Glomerular visceral epithelial cell (primary cell): ENCODE data around the gene FHIT.
"Not testable (repeated sequence)": the region's sequence is repeated elsewhere in the genome, so short reads cannot be mapped to it uniquely, and the experiment has no call there.

ENCODE experiments used
- DNase-seq: peaks from one replicate; pipeline ENCODE4 v3.0.0-alpha.2; 2016; ENCODE audit errors: extremely low spot score

Gene FHIT

DNA sequence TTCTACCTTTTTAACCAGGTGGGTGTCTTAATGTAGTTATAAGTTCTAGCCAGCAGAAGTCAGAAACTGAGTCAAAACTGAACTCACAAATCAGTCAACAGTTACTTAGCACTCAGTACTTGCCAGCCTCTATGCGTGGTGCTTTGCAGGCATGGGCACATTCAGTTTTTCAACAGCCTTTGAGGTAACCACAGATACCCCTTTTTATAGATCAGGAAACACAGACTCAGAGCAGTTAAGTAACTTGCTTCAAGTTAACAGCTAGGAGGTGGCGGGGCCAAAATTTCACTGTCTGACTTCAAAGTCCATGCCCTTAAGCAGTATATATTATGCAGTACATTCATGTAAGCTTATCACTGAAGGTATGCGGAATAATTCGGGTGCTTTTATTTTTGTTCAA, 139.4 kb downstream of the FHIT start:
- DNase-seq = no peak

DNA sequence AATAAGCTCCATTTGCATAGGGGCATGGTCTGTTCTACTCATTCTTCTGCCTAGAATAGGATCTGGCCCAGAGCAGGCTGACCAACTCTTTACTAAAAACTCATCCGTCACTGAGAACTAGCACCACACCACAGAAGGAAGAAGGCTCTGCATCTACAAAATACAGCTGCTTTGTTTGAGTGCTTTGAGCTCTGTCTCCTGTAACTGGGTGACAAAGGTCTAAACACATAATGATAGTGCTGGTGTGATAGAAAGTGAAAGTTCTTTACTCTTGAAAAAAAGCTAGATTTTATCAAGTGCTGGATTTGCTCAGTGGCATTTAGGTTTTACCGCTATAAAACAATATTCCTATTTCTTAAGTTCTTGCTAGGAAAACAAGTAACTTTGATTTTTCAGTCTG, 140.7 kb downstream of the FHIT start:
- no peak for DNase-seq

DNA sequence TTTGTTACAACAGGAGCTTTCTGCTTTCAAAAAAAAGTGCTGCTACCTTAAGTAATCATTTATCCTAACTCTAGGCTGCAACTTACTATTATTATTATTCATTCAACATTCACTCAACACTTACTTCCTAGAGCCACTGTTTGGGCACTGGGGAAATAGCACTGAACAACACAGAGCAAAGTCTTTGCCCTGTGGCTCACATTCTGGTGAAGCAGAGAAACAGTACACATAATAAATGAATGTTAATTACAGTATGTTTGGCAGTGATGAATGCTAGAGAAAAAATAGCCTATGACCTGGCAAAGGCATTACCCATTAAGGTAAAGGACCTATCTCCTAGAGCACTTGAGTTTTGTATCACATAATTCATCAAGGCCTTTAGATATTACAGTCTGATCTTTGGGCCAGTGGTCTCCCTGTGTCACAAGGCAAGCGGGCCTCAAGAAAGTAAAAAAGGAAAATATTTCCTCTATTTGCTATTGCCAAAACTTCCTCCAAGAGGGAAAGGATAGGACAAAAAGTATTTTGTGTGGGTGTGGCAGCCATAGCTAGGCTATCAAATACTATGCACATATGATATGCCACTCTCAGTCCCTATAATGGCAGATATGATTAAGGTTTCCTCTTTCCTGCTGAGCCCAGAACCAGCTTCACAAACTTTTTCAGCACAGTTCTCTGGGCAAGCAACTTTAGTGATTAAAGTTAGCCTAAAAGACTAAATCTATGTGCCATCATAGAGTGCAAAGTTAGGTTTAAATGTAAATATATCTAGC, 142.8 kb downstream of the FHIT start:
- DNase-seq = no peak

DNA sequence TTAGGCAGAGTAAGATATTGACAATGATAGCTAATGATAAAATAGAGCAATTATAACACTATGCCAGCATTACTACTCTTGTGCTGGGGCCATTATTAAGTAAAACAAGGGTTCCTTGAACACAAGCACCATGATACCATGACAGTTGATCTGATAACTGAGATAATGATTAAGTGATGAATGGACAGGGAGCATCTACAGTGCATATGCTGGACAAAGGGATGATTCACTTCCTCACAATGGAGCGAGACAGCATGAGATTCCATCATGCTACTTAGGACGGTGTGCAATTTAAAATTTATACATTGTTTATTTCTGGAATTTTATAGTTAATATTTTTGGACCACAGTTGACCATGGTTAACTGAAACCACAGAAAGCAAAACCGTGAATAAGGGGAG, 156.6 kb downstream of the FHIT start:
- DNase-seq = peak; percentile 11

DNA sequence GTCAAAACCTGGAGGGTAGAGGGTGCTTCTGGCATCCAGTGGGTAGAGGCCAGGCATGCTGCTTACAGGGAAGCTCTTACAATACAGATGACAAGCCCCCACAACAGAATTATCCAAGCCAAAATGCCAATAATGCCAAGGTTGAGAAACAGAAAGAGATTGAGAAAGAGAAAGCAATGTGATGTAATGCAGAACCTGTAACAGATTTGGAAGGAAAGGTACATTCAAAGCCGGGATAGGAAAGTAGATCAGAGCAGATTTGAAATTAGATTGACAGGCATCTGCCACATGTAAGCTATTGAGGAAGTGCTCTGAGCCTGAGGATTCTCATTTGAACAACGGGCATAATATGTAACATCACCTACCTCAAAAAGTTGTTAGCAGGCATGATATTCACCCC, 157.9 kb downstream of the FHIT start:
- DNase-seq = no peak

DNA sequence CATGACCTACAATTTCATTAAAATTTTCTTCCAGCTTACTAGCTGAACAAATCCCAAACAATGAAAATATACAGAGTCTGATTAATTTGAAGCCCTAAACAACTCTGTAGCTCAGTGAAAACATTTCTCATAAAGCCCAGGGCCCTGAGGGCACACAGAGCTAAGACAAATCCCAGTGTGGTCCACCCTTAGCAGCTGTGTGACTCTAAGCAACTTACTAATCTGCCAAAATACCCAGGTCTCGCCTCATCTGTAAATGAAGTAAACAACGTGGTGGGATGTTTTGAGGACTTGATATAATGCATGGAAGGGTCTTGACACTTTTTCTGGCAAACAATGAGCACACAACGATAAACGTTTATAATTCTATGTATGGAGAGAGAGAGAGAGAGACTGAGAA, 158.4 kb downstream of the FHIT start:
- no peak for DNase-seq

DNA sequence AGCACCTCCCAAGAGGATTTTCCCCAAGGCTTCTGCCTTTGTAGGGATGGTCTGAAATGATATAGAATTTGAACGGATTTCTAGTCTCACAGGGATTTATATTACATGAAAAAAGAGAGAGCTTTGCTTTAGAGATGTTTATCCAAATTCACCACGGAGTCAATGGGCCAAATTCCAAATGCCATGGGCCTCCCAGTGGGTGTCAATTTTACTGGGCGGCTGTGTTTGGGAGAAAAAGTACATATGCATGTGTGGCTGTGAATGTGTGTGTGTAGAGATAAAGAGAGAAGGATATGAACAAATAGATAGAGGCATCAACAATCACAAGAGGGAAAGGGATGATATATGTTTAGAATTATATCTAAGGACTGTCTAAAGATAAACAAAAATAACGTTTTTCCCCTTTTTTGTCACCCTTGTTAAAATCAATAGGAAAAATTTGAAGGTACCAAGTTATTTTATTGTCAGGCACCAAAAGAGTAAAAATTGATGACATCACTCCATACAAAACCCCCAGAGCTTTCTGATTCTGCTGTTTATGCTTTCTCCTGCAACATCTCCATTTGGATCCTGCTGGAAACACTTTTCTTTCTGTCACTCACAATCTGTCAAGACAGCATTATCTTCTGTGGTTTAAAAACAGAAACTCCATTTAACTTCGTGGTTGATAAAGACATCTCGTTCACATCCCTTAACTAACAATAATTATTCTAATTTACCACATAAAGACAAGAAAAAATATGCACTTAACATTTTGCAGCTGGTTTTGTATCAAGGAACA, 160.7 kb downstream of the FHIT start:
- DNase-seq = no peak

DNA sequence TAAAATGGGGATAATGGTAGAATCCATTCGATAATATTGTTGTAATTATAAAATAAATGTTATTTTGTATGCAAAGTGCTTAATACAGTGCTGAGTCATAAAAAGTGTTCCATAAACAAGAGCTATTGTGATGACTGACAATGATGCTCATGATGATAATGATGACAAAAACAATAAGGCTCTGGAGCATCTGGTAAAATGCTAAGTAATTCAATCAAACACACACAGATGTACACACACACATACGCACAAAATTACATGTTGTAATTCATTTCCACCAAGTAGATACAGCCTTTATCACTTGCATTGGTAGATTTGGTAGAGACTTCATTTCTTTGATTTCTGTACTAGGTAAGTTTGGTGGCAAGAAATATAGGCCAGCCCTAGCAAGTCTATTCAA, 163.8 kb downstream of the FHIT start:
- DNase-seq = no peak

DNA sequence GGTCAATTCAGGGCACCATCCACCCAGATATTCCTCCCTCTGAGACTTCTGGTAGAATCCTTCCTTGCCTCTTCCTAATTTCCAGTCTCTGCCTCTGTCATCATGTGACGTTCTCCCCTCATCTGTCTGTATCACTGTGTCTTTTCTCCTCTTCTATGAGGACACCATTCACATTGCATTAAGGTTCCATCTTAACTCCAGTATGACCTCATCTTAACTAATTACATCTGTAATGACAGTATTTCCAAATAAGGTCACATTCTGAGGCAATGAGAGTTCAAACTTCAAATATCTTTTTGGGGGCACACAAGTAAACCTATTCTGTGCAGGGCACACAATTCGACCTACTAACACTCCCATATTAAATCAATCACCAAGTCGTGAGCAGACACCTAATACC, 169.7 kb downstream of the FHIT start:
- DNase-seq = no peak

DNA sequence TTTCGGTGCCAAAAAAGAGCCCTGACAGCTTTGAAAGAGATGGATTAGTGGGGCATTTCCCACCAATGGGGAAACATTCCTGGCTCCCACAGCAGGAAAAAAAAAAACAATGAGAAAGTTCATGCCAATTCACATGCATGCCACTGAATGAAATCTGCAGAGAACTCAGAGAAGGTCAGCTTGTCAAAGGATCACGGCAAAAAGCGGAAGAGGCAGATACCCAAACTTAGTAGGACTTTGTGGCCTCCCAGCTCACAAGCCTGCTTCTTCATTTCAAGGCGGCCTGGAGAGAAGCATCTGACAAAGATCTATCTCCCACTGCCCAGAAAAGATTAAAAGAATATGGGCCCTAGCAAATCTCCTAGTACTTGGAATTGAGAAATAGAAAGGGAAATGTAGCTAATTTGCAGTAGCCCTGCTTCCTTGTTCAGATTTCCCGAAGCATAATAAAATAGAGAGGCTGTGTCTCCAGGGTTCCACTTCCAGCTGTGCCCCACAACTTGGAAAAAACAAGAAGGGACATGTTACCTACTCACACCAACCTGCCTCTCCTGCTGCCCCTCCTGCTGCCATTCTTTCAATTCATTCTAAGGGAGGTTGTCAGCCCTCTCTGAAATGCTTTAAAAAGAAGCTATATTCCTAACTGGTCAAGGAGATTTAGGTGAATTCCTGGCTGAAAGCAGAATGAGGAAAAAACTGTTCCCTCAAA, 170.4 kb downstream of the FHIT start:
- DNase-seq = no peak

DNA sequence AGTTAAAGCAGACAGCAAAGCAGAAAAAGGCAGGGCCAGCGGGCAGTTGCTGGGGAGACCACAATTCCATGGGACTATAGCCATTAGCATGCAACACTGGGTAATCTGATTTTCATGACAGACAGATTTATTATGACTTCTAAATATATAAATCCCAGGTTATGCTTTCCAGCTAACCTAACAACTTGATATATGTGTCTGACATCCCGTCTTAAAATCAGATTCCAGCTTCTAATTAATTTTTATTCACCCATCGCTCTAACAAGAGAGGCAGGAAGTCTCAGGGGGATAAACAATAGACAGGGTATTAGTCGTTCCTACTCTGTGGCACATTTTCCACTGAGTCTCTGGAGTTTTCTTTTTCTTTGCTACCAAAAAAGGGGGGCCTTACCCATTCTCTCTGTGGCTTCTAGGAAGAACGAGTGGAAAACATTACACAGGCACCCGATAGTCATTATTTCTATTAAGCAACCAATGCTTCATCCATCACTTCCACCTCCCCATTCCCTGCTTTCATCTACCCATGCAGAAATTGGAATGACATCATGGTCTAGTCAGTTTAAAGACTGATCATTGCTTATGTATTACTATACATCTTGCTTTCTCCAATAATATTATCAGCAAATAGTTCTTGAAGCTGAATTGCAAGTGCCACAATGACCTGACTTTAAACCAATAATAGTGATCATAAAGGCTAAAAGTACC, 173.1 kb downstream of the FHIT start:
- DNase-seq = no peak

DNA sequence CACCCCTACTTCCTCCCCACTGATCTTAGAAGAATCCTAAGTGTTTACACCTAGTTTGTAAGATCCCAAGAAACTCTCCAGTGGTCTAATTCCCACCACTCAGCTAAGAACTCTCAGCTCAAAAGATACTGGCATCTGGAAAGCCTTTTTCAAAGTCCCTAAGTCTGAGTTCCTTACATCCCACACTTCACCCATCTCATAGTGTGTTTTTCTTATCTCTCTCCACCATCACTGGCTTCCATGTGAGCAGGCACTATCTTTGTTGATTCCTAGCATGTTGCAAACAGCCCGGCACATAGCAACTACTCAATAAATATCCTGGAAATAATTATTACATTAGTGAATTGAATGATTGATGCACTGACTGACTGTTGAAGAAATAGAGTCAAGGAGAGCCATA, 173.7 kb downstream of the FHIT start:
- no peak for DNase-seq

DNA sequence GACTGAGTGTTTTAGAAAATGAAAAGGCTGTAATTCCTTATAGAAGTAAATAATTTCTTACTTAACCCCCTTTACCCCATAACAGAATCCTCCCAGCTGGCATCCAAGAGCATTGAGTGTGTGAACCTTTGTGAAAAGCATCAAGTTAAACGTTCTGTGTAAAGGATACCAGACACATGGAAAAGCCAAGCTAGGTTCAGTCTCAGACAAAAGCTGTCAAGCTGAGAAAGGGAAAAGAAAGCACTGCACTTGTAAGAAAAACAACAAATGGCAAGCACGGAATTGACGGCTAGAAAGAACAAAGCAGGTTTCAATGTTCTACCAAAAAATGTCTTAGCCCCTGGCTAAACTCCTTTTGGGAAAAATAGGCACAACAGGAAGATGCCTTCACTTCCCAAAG, 176.5 kb downstream of the FHIT start:
- DNase-seq = no peak

DNA sequence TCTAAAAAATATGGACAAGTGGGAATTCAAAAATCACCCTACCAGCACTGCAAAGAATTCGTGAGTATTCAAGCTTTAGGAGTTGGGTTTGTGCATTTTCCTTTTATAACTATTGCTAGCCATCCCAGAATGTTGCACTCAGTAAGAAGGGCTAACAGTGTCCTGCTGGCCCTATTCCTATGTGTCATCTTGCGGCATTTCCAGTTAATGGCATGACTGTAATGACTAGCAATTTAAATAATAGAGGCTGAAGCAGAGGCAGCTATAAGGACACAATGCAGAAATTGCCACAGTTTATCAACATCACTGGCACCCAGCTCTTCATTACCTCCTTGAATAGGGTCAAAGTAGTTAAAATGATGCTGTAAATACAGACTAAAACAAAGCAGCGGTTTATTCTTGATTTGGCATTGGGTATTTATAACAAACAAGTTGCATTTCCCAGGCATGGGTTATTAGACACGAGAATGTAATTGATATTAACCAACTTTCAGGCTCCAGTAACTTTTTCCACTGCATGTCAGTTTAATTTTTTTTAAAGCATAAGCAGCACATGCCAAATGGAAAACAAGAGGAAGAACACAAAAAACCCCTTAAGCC, 177.6 kb downstream of the FHIT start:
- no peak for DNase-seq

DNA sequence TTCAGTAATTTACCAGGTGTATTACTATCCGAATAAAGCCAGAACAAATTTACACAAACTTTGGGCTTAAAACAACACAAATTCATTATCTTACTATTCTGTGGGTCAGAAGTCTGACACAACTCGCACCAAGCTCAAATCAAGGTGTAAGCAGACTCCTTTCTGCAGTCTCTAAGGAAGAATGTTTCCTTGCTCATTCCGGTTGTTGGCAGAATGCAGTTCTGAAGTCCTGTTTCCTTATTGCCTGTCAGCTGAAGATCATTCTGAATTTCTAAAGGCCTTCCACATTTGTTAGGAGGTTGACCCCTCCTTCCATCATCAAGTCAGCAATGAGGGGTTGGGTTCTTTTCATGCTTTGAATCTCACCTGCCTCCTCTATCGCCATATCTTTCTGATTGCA, 183.2 kb downstream of the FHIT start:
- DNase-seq = no peak

DNA sequence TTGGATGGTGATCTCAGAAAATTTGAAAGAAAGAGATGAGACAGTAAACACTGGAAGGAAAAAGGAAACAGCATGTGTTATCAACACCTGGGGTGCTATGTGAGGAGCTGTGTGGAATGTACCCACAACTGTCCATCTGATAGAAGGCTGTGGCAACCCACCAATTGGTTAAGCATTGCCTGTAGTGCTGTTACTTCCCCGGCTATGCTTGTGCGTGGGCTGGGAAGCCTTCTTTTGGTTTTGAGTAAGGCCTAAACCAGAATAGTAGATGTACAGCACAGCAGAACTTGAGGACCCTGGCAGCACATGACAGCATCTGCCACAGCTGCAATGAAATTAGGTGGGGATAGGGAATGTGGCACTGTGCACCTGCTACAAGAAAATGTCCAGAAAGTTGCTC, 184.5 kb downstream of the FHIT start:
- no peak for DNase-seq

DNA sequence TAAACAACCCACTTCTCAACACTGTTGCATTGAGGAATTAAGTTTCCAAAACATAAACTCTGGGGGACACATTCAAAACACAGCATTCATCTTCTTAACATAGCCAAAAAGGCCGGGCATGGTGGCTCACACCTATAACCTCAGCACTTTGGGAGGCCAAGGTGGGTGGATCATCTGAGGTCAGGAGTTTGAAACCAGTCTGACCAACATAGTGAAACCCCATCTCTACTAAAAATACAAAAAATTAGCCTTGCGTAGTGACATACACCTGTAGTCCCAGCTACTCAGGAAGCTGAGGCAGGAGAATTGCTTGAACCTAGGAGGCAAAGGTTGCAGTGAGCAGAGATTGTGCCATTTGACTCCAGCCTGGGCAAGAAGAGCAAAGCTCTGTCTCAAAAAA, 185.0 kb downstream of the FHIT start:
- not testable (repeated sequence) for DNase-seq

DNA sequence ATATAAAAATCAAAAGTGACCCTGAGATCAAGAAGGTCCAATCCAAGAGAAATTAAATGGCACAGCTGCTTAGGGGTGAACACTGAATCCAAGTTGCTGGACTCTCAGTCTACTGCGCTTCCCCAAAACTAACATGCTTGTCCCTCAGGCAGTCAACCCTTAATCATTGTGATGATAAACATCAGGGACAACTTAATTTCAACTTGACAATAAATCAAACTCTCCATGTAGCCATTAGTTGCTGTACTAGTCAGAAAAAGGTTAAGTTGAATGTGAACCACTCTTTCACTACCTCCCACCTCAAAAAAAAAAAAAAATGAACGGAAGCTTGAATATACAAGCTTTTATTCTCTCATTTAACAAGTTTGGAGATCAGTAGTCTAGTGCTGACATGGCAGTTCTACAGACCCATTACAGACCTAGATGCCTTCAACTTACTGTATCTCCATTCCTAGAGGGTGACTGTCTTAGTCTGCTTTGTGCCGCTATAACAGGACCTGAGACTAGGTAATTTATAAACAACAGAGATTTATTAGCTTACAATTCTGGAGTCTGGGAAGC, 185.7 kb downstream of the FHIT start:
- DNase-seq = no peak

DNA sequence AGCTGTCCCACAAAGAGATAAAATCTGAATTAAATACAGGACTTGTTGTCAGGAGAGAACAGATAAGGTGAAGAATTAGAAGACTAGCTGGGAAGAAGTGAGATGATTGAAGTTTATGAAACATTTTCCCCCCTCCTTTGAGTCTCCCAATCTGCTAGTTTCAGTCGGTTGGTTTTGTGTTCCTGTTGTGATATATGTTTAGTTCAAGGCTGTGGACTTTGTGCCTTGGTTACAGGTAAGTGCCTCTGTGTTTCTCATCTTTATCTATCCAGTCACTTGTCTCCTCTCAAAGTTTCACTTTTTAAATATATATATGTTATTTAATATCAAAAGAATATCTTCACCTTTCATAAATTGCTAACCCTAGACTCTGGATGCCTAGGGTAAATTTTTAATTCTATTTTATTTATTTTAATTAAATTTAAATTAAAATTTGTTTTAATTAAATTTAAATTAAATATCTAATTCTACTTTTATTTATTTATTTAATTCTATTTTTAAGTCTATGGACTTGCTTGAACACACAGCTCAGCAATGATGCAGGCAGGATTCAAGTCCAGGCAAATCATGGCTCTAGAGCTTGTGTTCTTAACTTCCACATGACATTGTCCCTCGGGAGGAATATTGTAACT, 190.0 kb downstream of the FHIT start:
- no peak for DNase-seq

DNA sequence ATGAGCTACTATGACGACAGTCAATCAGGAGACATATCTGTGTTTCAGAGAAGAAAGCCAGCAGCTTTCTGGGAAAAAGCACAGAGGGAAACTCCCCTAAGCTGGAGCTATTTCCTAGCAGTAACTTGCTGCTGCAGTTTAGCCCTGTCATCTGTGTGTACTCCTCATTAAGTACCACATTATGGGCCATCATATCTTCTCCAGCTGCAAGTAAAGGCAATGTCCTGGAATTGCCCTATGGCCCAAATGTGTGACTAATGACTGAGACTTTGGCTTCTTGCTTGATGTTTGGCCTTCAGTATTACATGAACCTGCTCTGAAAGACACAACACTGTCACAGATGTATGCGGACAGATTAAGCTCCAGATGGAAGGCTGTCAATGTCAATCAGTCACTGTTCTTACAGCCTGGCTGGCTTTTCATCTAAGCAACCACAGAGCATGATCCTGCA, 190.8 kb downstream of the FHIT start:
- no peak for DNase-seq

DNA sequence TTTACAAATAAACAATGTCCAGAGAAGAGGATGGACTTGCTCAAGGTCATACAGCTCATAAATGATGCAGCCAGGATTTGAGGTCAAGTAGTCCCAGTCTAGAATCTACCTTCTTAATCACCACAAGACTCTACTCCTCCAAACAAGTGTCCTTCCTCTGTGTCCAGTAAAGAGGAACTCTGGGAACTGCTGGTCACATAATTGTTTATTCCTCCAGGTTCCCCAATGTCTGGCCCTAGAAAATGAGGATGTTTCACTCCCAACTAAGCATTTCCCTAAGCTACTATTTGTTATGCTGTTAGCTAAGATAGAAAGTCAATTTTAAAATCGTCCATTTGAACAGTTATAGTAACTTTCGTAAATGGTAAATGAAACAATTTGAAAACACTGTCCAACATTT, 192.4 kb downstream of the FHIT start:
- DNase-seq = no peak
